ENCODE measurements around the gene PIGN.

- no peak for TF ChIP-seq POLR2AphosphoS5 (IDR thresholded peaks at IDR 0.05; ENCODE audit: low read depth, low read length)
- no peak for TF ChIP-seq POLR2A (IDR thresholded peaks at IDR 0.05; ENCODE audit: low read depth, low read length)
Measured at GRCh38 chr18:62196079-62196478, 9.2 kb upstream of the PIGN start.

Measured in GM12892 (cell line).